GM18909 (cell line): Measurements from ENCODE around the gene PPP2R3B.
"Not testable (repeated sequence)": the region's sequence is repeated elsewhere in the genome, so short reads cannot be mapped to it uniquely, and the experiment has no call there.

Experiments used
- ATAC-seq: cut with Tn5 transposase; IDR thresholded peaks from one replicate; pipeline ENCODE4 v1.9.1; 2021; ENCODE audit warnings: mild to moderate bottlenecking; ENCODE audit not compliant: unreplicated experiment, poor library complexity

The PPP2R3B gene

GRCh38 chrX:310621-311155 is 76.0 kb downstream of the PPP2R3B start:
- ATAC-seq = no peak

GRCh38 chrX:308821-309520 is 77.7 kb downstream of the PPP2R3B start:
- ATAC-seq = no peak

- no peak for ATAC-seq
Observed at GRCh38 chrX:307261-308111, 79.2 kb downstream of the PPP2R3B start.

GRCh38 chrX:306614-307251 is 80.0 kb downstream of the PPP2R3B start:
- not testable (repeated sequence) for ATAC-seq

GRCh38 chrX:305781-306613 is 80.7 kb downstream of the PPP2R3B start:
- not testable (repeated sequence) for ATAC-seq

GRCh38 chrX:302975-303374 is 83.7 kb downstream of the PPP2R3B start:
- ATAC-seq = no peak

- no peak for ATAC-seq
Observed at GRCh38 chrX:300334-300733, 86.4 kb downstream of the PPP2R3B start.

GRCh38 chrX:298993-299392 is 87.7 kb downstream of the PPP2R3B start:
- no peak for ATAC-seq

GRCh38 chrX:295136-295535 is 91.6 kb downstream of the PPP2R3B start:
- no peak for ATAC-seq

- no peak for ATAC-seq
Observed at GRCh38 chrX:292900-293897, 93.5 kb downstream of the PPP2R3B start.

- ATAC-seq = no peak
Observed at GRCh38 chrX:291411-291901, 95.3 kb downstream of the PPP2R3B start.

- no peak for ATAC-seq
Observed at GRCh38 chrX:290476-291166, 96.1 kb downstream of the PPP2R3B start.

- no peak for ATAC-seq
Observed at GRCh38 chrX:288561-288991, 98.1 kb downstream of the PPP2R3B start.

- no peak for ATAC-seq
Observed at GRCh38 chrX:287670-288069, 99.0 kb downstream of the PPP2R3B start.

GRCh38 chrX:285076-285677 is 101.5 kb downstream of the PPP2R3B start:
- no peak for ATAC-seq
